Left lung (tissue), 14 donors: ENCODE measurements around the gene ASIP. TPM values are rescaled to one million over a fixed set of nuclear protein-coding genes. Genes with fewer than 3 reads are reported as not detected.

Experiments used
- ATAC-seq: fragments of 200-7000 bp; cut with Tn5 transposase; one replicate; pipeline ENCODE4 v1.9.1; 2020; ENCODE audit warnings: moderate library complexity
- DNase-seq, 4 donors: peaks; one replicate each; pipeline ENCODE4 v3.0.0-alpha.2; 2013 to 2020
- H3K27ac ChIP-seq, 2 donors: fragments of 200-600 bp; sonication (generic) in 1 of 2; one replicate each; pipeline versions ENCODE4 v1.5.0 to v1.8.0; 2020 to 2021
- H3K27me3 ChIP-seq, 2 donors: fragments of 200-600 bp; sonication (generic) in 1 of 2; one replicate each; pipeline versions ENCODE4 v1.5.0 to v1.8.0; 2020 to 2021
- H3K36me3 ChIP-seq, 2 donors: fragments of 200-600 bp; sonication (generic) in 1 of 2; one replicate each; pipeline versions ENCODE4 v1.5.0 to v1.8.0; 2020 to 2021
- H3K4me1 ChIP-seq, 2 donors: fragments of 200-600 bp; one replicate each; pipeline ENCODE4 v1.8.0; 2021
- H3K4me3 ChIP-seq, 2 donors: fragments of 200-600 bp; sonication (generic) in 1 of 2; one replicate each; pipeline versions ENCODE4 v1.5.0 to v1.8.0; 2020 to 2021; ENCODE audit warnings: mild to moderate bottlenecking in 1 of 2
- H3K9me3 ChIP-seq, 2 donors: fragments of 200-600 bp; sonication (generic) in 1 of 2; one replicate each; pipeline versions ENCODE4 v1.5.0 to v1.8.0; 2020 to 2021
- intact Hi-C, 2 donors: fragments of 100-400 bp; cut with DNase I; formaldehyde crosslinking; loops; one replicate each; pipeline versions ENCODE4 v1.11.2 to v1.14.2; 2022
- long read RNA-seq, 12 donors: library from polyadenylated mRNA in 2 of 12; unstranded in 2 of 12; transcript quantifications; one replicate each; pipeline ENCODE4 v2.0.0 and lab custom pipeline, GENCODE V29; 2019 to 2026
- polyA plus RNA-seq, 6 donors: library from polyadenylated mRNA; unstranded; fragments of 120-200 nt; gene quantifications; one replicate each; pipeline ENCODE4 v1.2.1, GENCODE V29; 2013; ENCODE audit not compliant: insufficient read length in 6 of 6
- total RNA-seq, 2 donors: library from RNA; stranded (reverse); fragmentation: NEBNext Ultra II Directional; extraction: Animal tissue kit (Norgen Biotek cat#: 25700); gene quantifications; one replicate each; pipeline ENCODE4 v1.2.1, GENCODE V29; 2021
- TF ChIP-seq, protein P1 (sequence below), 2 donors: fragments of 200-600 bp; sonication (generic) in 1 of 2; IDR thresholded peaks; one replicate each; pipeline versions ENCODE4 v1.5.0 to v1.8.0; 2021; ENCODE audit warnings: antibody characterized with exemption in 2 of 2
- donor health status: DM: no; HTN: yes; CAD: no.
- donor health status: DM: no; HTN: no; CAD: no.

The ASIP gene, protein sequence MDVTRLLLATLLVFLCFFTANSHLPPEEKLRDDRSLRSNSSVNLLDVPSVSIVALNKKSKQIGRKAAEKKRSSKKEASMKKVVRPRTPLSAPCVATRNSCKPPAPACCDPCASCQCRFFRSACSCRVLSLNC
- total RNA-seq (under 1 TPM in 1 of 2 donors, not detected in 1; 0.79 TPM), polyA plus RNA-seq (under 1 TPM in 3 of 6 donors, not detected in 3; 0.29 to 0.38 (median 0.33) TPM)
- long read RNA-seq, donor 1, partial matches to known transcripts = 57 of 57 reads
- long read RNA-seq, donor 1, other reads (novel, unspliced or antisense) = 0 of 57 reads
- long read RNA-seq, donor 2, partial matches to known transcripts = 35 of 78 reads
- long read RNA-seq, donor 2, other reads (novel, unspliced or antisense) = 43 of 78 reads
- long read RNA-seq, donor 3 = 0 reads
- long read RNA-seq, donor 4 = 0 reads
- long read RNA-seq, donor 5 = 0 reads
- long read RNA-seq, donor 6 = 0 reads
- long read RNA-seq, donor 7 = 0 reads
- long read RNA-seq, donor 8 = 0 reads
- long read RNA-seq, donor 9 = 0 reads
- long read RNA-seq, donor 10 = 0 reads
- long read RNA-seq, donor 11 = 0 reads
- long read RNA-seq, donor 12, partial matches to known transcripts = 64 of 64 reads
- long read RNA-seq, donor 12, other reads (novel, unspliced or antisense) = 0 of 64 reads

DNA sequence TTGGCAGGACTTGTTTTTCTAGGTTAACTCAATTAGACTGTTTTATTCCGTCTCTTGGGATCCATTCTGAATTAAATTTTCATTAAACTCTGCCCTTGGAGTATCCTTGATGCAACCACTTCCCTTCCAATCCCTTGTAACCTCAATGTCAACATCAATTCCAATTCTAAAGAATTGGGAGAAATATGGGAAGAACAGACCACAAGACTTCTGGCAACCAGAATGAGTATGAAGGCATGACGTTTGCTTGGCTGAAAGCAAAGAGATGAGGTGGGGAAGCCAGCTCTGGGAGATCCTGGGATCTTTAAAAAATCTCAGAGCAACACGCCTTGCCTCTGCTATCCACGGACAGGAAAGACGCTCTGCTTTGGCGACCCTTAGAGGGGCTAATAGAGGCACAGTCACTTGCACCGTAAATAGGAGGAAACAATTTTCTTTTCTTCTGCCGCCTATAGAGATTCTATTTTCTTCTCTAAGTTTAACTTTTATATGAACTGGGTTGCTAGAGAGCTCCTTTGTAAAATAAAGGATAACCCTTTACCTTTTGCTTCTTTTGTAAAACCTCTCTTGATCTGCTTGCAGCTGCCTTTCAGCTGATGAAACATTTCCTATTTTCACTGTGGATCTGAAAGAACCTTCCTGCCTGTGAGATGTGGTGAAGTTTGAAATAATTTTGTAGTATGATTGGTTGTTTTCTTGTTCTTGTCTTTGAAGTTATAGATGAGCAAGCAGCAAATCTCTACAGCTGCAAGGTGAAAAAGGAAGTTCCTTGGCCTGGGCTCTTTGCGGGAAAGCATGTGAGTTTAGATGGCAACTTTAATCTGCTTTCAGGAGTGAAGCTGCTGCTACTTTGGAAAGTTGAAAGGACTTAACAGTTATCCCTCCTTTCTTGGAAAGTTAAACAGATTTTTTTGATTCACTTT is at the start of gene ASIP:
Gene ASIP (plus strand): TSS at position 731 of the 923 bp plus-strand sequence. CDS start 18,952 bp downstream, outside the sequence.
- ATAC-seq (no peak), DNase-seq (no peak)
- no peak within 1 kb of the TSS for H3K4me3 ChIP-seq
- H3K27ac ChIP-seq = no peak within 1 kb of the TSS
- no peaks in the 10 kb centered on the region for H3K36me3 ChIP-seq
- TF ChIP-seq, protein P1, sequence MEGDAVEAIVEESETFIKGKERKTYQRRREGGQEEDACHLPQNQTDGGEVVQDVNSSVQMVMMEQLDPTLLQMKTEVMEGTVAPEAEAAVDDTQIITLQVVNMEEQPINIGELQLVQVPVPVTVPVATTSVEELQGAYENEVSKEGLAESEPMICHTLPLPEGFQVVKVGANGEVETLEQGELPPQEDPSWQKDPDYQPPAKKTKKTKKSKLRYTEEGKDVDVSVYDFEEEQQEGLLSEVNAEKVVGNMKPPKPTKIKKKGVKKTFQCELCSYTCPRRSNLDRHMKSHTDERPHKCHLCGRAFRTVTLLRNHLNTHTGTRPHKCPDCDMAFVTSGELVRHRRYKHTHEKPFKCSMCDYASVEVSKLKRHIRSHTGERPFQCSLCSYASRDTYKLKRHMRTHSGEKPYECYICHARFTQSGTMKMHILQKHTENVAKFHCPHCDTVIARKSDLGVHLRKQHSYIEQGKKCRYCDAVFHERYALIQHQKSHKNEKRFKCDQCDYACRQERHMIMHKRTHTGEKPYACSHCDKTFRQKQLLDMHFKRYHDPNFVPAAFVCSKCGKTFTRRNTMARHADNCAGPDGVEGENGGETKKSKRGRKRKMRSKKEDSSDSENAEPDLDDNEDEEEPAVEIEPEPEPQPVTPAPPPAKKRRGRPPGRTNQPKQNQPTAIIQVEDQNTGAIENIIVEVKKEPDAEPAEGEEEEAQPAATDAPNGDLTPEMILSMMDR (IDR thresholded peaks at IDR 0.05) = no peak
- intact Hi-C loops = no loop called here
- no peaks in the 10 kb centered on the region for H3K27me3 ChIP-seq
- H3K9me3 ChIP-seq = peaks cover 0 to 20% of the 10 kb centered on the region in 2 donors
- H3K4me1 ChIP-seq = no peaks in the 10 kb centered on the region

DNA sequence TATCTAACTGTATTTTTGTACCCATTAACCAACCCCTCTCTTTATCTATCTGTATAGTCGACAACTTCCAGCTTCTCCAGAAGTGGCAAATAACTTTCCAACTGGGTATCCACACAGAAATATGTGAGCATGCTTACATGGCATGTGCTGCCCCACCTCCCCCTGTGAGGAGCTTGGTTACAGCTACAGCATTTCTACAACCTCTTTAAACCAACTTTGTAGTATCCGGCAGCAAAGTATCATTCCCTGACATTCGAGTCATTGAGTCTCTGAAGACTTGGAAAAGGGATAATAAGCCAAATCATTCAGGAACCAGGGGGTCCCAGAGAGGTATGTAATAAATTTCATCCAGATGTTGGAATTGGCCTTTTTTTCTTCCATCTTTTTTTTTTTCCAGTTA is 48.2 kb upstream of the ASIP start:
- Histone ChIP-seq H3K9me3 (no peaks in the 10 kb centered on the region), H3K4me3 (no peak overlapping the region), H3K4me1 (no peaks in the 10 kb centered on the region), H3K27me3 (peaks cover 0 to 9% of the 10 kb centered on the region in 2 donors), H3K36me3 (no peaks in the 10 kb centered on the region), H3K27ac (no peak overlapping the region)
- DNase-seq (no peak), ATAC-seq (no peak)
- TF ChIP-seq, protein P1 (IDR thresholded peaks at IDR 0.05) = no peak
- intact Hi-C loops = no loop called here

DNA sequence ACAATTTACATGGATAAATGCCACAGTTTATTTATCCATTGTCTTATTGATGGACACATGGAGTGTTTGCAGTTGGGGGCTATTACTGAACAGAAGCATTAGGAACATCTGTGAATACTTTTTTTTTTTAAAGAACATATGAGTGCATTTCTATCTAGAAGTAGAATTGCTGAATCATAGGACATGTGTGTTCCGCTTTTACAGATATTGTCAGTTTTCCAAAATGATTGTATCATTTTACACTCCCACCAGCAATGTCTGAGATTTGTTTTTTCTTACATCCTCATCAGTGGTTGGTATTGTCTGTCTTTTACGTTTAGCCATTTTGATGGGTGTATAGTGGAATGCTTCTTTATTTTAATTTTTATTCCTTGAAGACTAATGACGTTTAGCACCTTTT is 42.0 kb upstream of the ASIP start:
- Histone ChIP-seq H3K4me3 (no peak overlapping the region), H3K4me1 (no peaks in the 10 kb centered on the region), H3K27ac (no peak overlapping the region), H3K9me3 (no peaks in the 10 kb centered on the region), H3K36me3 (no peaks in the 10 kb centered on the region), H3K27me3 (peaks cover 2 to 17% of the 10 kb centered on the region in 2 donors)
- intact Hi-C loops = no loop called here
- DNase-seq (no peak), ATAC-seq (no peak)
- TF ChIP-seq, protein P1 (IDR thresholded peaks at IDR 0.05) = no peak

DNA sequence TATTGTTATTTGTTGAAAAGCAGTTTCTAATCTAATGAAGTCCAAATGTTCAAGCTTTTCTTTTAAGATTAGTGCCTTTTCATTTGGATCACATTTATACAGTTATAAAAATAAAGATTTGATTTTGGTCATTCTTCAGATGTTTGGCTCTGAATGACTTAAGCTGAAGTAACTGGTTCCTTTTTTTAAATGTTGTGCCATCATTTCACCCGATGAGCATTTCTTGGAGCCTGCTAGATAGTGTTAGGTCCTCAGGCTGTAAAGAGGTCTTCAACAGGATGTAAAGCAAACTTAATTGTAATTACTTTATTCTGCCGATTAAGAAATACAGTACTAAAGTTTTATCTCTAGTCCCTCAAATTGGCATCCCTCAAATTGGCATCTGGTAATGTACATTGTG is 41.2 kb upstream of the ASIP start:
- no peak for ATAC-seq
- intact Hi-C loops = no loop called here
- no peak for DNase-seq
- H3K4me1 ChIP-seq = no peaks in the 10 kb centered on the region
- no peaks in the 10 kb centered on the region for H3K9me3 ChIP-seq
- no peak overlapping the region for H3K4me3 ChIP-seq
- peaks cover 2 to 19% of the 10 kb centered on the region in 2 donors for H3K27me3 ChIP-seq
- no peaks in the 10 kb centered on the region for H3K36me3 ChIP-seq
- TF ChIP-seq, protein P1 (IDR thresholded peaks at IDR 0.05) = no peak
- no peak overlapping the region for H3K27ac ChIP-seq
